GM12878 (cell line): ENCODE results near the gene MKX. TPM values are rescaled to one million over a fixed set of nuclear protein-coding genes. Genes with fewer than 3 reads are reported as not detected.

Experiments
- ATAC-seq: fragments of 200-7000 bp; cut with Tn5 transposase; 3 replicates; pipeline ENCODE4 v1.9.1; 2020; ENCODE audit warnings: mild to moderate bottlenecking, moderate library complexity
- BruUV-seq: library from RNA; stranded (reverse); fragments of 400-500 nt; replicated peaks from 2 replicates; lab custom pipeline; 2021; lab: Mats Ljungman, UMichigan
- CTCF ChIA-PET: fragments of 300-600 bp; sonication (Branson Sonifier 250); formaldehyde crosslinking; extraction: SDS; loops from one replicate; lab custom pipeline; 2021; ENCODE audit warnings: inconsistent platforms; lab: Yijun Ruan, JAX
- POLR2A ChIA-PET: fragments of 350-600 bp; formaldehyde crosslinking; extraction: SDS; loops from one replicate; lab custom pipeline; 2021; ENCODE audit warnings: inconsistent platforms; lab: Charles Lee
- RAD21 ChIA-PET: fragments of 300-600 bp; sonication (Branson Sonifier 250); formaldehyde crosslinking; loops from one replicate; lab custom pipeline; 2023; ENCODE audit warnings: antibody characterized with exemption; ENCODE audit not compliant: unreplicated experiment; lab: Charles Lee
- SMC1A ChIA-PET: fragments of 300-600 bp; sonication (Branson Sonifier 250); formaldehyde crosslinking; loops from one replicate; lab custom pipeline; 2023; ENCODE audit not compliant: unreplicated experiment, uncharacterized antibody; lab: Charles Lee
- DNase-seq: peaks from one replicate; pipeline ENCODE4 v3.0.0-alpha.2; 2011; ENCODE audit warnings: low read depth, low spot score
- FAIRE-seq: peaks from 3 replicates; lab custom pipeline; 2011; peaks lifted over from hg19 to GRCh38; lab: Jason Lieb, UNC
- H2AFZ ChIP-seq: 2 replicates; pipeline ENCODE4 v1.6.0; 2011; ENCODE audit warnings: low read depth, low read length, control low read depth; ENCODE audit not compliant: control insufficient read depth
- H3K27ac ChIP-seq: 2 replicates; pipeline ENCODE4 v1.5.1; 2011; ENCODE audit warnings: control low read depth; ENCODE audit not compliant: control insufficient read depth, insufficient read depth
- H3K27me3 ChIP-seq, 2 experiments: replicated peaks in 1 of 2; 2 replicates each; pipeline versions ENCODE4 v1.6.0 to v1.6.1; 2011; ENCODE audit warnings: low read length in 1 of 2; ENCODE audit not compliant: control insufficient read depth in 2 of 2, insufficient read depth in 2 of 2
- H3K36me3 ChIP-seq, 2 experiments: 2 replicates each; pipeline ENCODE4 v1.5.1; 2011; ENCODE audit warnings: low read length in 1 of 2; ENCODE audit not compliant: control insufficient read depth in 2 of 2, insufficient read depth in 2 of 2
- H3K4me1 ChIP-seq: 2 replicates; pipeline ENCODE4 v1.6.1; 2011; ENCODE audit warnings: mild to moderate bottlenecking, low read length, moderate library complexity, mixed read lengths; ENCODE audit not compliant: control insufficient read depth, insufficient read depth
- H3K4me2 ChIP-seq: 2 replicates; pipeline ENCODE4 v1.6.0; 2011; ENCODE audit warnings: control low read depth; ENCODE audit not compliant: control insufficient read depth, insufficient read depth
- H3K4me3 ChIP-seq: fragments of 200-600 bp; sonication (generic); 2 replicates; pipeline ENCODE4 v1.5.1; 2016
- H3K79me2 ChIP-seq: 2 replicates; pipeline ENCODE4 v1.6.0; 2011; ENCODE audit warnings: low read length; ENCODE audit not compliant: control insufficient read depth, insufficient read depth
- H3K9ac ChIP-seq: 2 replicates; pipeline ENCODE4 v1.8.0; 2011; ENCODE audit warnings: low read length, control low read depth, mixed read lengths; ENCODE audit not compliant: control insufficient read depth, insufficient read depth
- H3K9me3 ChIP-seq: replicated peaks from 3 replicates; pipeline ENCODE4 v1.5.1; 2011; ENCODE audit warnings: mild to moderate bottlenecking, low read length; ENCODE audit not compliant: control insufficient read depth, insufficient read depth
- H4K20me1 ChIP-seq: 2 replicates; pipeline ENCODE4 v1.6.0; 2011; ENCODE audit not compliant: control insufficient read depth, insufficient read depth
- BCLAF1 ChIP-seq: fragments of 450-650 bp; IDR thresholded peaks from 2 replicates; pipeline ENCODE4 v1.6.1; 2017; ENCODE audit warnings: antibody characterized with exemption, mild to moderate bottlenecking, moderate library complexity
- BHLHE40 ChIP-seq, 2 experiments: fragments of 450-650 bp in 1 of 2; IDR thresholded peaks; 2 replicates each; pipeline ENCODE4 v1.6.1; 2011 to 2017; ENCODE audit warnings: low read depth in 2 of 2, borderline replicate concordance in 1 of 2, improper control_type of control experiment in 1 of 2, low read length in 1 of 2, mild to moderate bottlenecking in 1 of 2
- CBX3 ChIP-seq: fragments of 200-600 bp; sonication (generic); IDR thresholded peaks from 2 replicates; pipeline ENCODE4 v1.6.1; 2016; ENCODE audit warnings: low read depth, borderline replicate concordance
- CHD2 ChIP-seq: IDR thresholded peaks from 2 replicates; pipeline ENCODE4 v1.6.1; 2011; ENCODE audit warnings: low read depth, low read length, improper control_type of control experiment, borderline replicate concordance
- DPF2 ChIP-seq: fragments of 450-650 bp; IDR thresholded peaks from 2 replicates; pipeline ENCODE4 v1.6.1; 2017; ENCODE audit warnings: mild to moderate bottlenecking
- EZH2 ChIP-seq: IDR thresholded peaks from 2 replicates; pipeline ENCODE4 v1.6.1; 2012; ENCODE audit warnings: low read depth, mild to moderate bottlenecking, control low read depth, inconsistent platforms, low read length, borderline replicate concordance; ENCODE audit not compliant: control insufficient read depth
- KLF5 ChIP-seq: fragments of 450-650 bp; IDR thresholded peaks from 2 replicates; pipeline ENCODE4 v1.6.1; 2014; ENCODE audit warnings: mild to moderate bottlenecking; ENCODE audit not compliant: partially characterized antibody
- MEF2A ChIP-seq: IDR thresholded peaks from 2 replicates; pipeline ENCODE4 v1.6.1; 2011; ENCODE audit warnings: low read depth, mild to moderate bottlenecking, low read length, moderate library complexity; ENCODE audit not compliant: insufficient read depth
- MTA2 ChIP-seq: fragments of 450-650 bp; IDR thresholded peaks from 2 replicates; pipeline ENCODE4 v1.6.1; 2016; ENCODE audit warnings: low read depth, mild to moderate bottlenecking, moderate library complexity
- MXI1 ChIP-seq: fragments of 150-350 bp; IDR thresholded peaks from 2 replicates; pipeline ENCODE4 v1.6.1; 2011; ENCODE audit warnings: low read depth, mild to moderate bottlenecking, inconsistent platforms, low read length, improper control_type of control experiment
- MYB ChIP-seq: fragments of 150-350 bp; IDR thresholded peaks from 2 replicates; pipeline ENCODE4 v1.6.1; 2014; ENCODE audit warnings: mild to moderate bottlenecking, low read depth, low read length, borderline replicate concordance
- NKRF ChIP-seq: fragments of 450-650 bp; conservative IDR thresholded peaks from 2 replicates; pipeline ENCODE4 v1.6.1; 2017; ENCODE audit warnings: mild to moderate bottlenecking, moderate library complexity
- SMAD1 ChIP-seq: fragments of 450-650 bp; IDR thresholded peaks from 2 replicates; pipeline ENCODE4 v1.6.1; 2018; ENCODE audit warnings: mild to moderate bottlenecking, low read depth; ENCODE audit not compliant: partially characterized antibody
- SMARCA5 ChIP-seq: fragments of 450-650 bp; IDR thresholded peaks from 2 replicates; pipeline ENCODE4 v1.6.1; 2017; ENCODE audit warnings: mild to moderate bottlenecking
- ZNF622 ChIP-seq: fragments of 450-650 bp; IDR thresholded peaks from 2 replicates; pipeline ENCODE4 v1.6.1; 2017; ENCODE audit warnings: mild to moderate bottlenecking, inconsistent platforms
- WGBS: methylation state at CpG from one replicate; pipeline ENCODE4 v1.1.6; 2016; ENCODE audit warnings: low lambda C conversion rate; ENCODE audit not compliant: insufficient replicate concordance, insufficient coverage; ENCODE audit errors: missing lambda C conversion rate; 5-methylcytosine and 5-hydroxymethylcytosine counted together
- in situ Hi-C: fragments of 300-500 bp; cut with MboI; formaldehyde crosslinking; loops from 9 replicates; pipeline ENCODE4 v1.14.3; 2018; ENCODE audit warnings: mixed read lengths
- intact Hi-C: fragments of 100-400 bp; cut with micrococcal nuclease; formaldehyde crosslinking; loops from one replicate; pipeline ENCODE4 v1.14.2; 2022; ENCODE audit not compliant: unreplicated experiment
- polyA plus RNA-seq, 11 experiments: library from polyadenylated mRNA; depleted of rRNA in 4 of 11; unstranded in 6 of 11; stranded (reverse) in 5 of 11; fragments of >200 nt; fragmentation: Nextera tagmentation in 4 of 11; fragmentation: Illumina TruSeq in 1 of 11; extraction: Ambion mirVana in 4 of 11; extraction: Trizol in 1 of 11; gene quantifications; 1 replicate in 1 of 11; 2 replicates in 10 of 11; pipeline versions ENCODE4 v1.2.1 to v1.2.3, GENCODE V29; 2011 to 2016; ENCODE audit warnings: inconsistent platforms in 2 of 11, missing spikeins in 2 of 11, low read depth in 1 of 11
- total RNA-seq, 4 experiments: library from RNA; depleted of rRNA in 3 of 4; stranded (reverse); fragments of >200 nt in 3 of 4; fragmentation: Illumina TruSeq in 1 of 4; extraction: Trizol in 1 of 4; gene quantifications; 2 replicates each; pipeline versions ENCODE4 v1.2.1 to v1.2.3, GENCODE V29; 2013 to 2021
- TF ChIP-seq, protein P1 (sequence below): IDR thresholded peaks from 2 replicates; pipeline ENCODE4 v1.6.1; 2012; ENCODE audit warnings: low read depth, low read length, improper control_type of control experiment
- TF ChIP-seq, protein P2 (sequence below): IDR thresholded peaks from 2 replicates; pipeline ENCODE4 v1.6.1; 2011; ENCODE audit warnings: borderline replicate concordance, low read depth, mild to moderate bottlenecking, moderate library complexity, low read length; ENCODE audit not compliant: insufficient read depth, poor library complexity, severe bottlenecking

The MKX gene
- total and polyA plus RNA-seq, 10 of the 15 experiments (the other 5 are each of a cell fraction or from before 2014, with no cell fraction given), result not detected

DNA sequence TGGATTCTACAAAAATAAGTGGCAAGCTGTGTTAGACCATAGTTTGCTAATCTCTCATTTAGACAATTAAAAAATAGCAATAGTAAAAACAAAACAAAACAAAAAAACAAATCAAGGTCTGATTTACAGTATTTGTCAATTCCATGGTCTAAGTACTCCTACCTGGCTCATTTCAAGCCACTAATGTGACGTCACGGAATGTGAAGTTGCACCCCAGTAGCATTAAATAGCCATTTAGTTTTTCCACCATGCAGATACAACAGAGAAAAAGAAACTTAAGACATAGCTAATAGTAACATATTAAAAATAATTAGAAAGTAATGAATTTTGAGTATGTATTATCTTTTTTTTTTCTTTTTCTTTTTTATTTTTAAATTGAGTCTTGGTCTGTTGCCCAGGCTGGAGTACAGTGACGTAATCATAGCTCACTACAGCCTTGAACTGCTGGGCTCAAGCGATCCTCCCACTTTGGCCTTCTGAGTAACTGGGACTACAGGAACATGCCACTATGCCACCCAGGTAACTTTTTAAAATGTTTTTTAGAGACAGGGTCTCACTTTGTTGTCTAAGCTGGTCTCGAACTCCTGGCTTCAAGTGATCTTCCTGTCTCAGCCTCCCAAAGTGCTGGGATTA is 101.2 kb downstream of the MKX start:
- no peaks in the 10 kb centered on the region for H3K36me3 ChIP-seq
- no peak overlapping the region for H2AFZ ChIP-seq
- H4K20me1 ChIP-seq, result no peaks in the 10 kb centered on the region
- H3K9ac ChIP-seq, result no peak overlapping the region
- RAD21 ChIA-PET, result no interaction called here
- H3K4me2 ChIP-seq, result no peak overlapping the region
- no peaks in the 10 kb centered on the region for H3K27me3 ChIP-seq
- intact Hi-C loops (no loop called here), in situ Hi-C loops (no loop called here)
- H3K9me3 ChIP-seq, result no peaks in the 10 kb centered on the region
- DNase-seq (no peak), FAIRE-seq (no peak), ATAC-seq (no peak)
- no TSS peak for BruUV-seq
- CTCF ChIA-PET, result interaction anchor here (0.7 to 1.1 kb wide), 2 partner anchors 12 to 90 kb away, joined by 3 read pairs; no protein-coding TSS in a partner anchor
- POLR2A ChIA-PET, result no interaction called here
- SMC1A ChIA-PET, result interaction anchor here (0.7 kb wide), 1 partner anchor 15 kb away, joined by 3 read pairs; no protein-coding TSS in a partner anchor
- H3K79me2 ChIP-seq, result no peaks in the 10 kb centered on the region
- no peaks in the 10 kb centered on the region for H3K4me1 ChIP-seq
- H3K27ac ChIP-seq, result no peak overlapping the region
- WGBS, result 33% methylated on average over 5 of the region's 5 CpGs
- H3K4me3 ChIP-seq, result no peak overlapping the region
- TF ChIP-seq BCLAF1 (no peak), CBX3 (no peak), NKRF (no peak), MEF2A (no peak), ZNF622 (no peak), DPF2 (no peak), SMAD1 (no peak), MTA2 (no peak), EZH2 (no peak), SMARCA5 (no peak), MYB (no peak), KLF5 (no peak), CHD2 (no peak), MXI1 (no peak), BHLHE40 (IDR thresholded peaks at IDR 0.05; ENCODE audit: borderline replicate concordance in 1 of 2, low read depth in 2 of 2, low read length in 1 of 2) (no peak)
- TF ChIP-seq, protein P1, sequence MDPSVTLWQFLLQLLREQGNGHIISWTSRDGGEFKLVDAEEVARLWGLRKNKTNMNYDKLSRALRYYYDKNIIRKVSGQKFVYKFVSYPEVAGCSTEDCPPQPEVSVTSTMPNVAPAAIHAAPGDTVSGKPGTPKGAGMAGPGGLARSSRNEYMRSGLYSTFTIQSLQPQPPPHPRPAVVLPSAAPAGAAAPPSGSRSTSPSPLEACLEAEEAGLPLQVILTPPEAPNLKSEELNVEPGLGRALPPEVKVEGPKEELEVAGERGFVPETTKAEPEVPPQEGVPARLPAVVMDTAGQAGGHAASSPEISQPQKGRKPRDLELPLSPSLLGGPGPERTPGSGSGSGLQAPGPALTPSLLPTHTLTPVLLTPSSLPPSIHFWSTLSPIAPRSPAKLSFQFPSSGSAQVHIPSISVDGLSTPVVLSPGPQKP, result no peak
- TF ChIP-seq, protein P2, sequence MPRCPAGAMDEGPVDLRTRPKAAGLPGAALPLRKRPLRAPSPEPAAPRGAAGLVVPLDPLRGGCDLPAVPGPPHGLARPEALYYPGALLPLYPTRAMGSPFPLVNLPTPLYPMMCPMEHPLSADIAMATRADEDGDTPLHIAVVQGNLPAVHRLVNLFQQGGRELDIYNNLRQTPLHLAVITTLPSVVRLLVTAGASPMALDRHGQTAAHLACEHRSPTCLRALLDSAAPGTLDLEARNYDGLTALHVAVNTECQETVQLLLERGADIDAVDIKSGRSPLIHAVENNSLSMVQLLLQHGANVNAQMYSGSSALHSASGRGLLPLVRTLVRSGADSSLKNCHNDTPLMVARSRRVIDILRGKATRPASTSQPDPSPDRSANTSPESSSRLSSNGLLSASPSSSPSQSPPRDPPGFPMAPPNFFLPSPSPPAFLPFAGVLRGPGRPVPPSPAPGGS, result no peak
